Measurements from ENCODE around the gene ZNF32.

ZNF32 gene

GRCh38 chr10:43622038-43622437, 26.6 kb downstream of the ZNF32 start:
- H3K4me3 ChIP-seq (ENCODE audit: low read length) = no peak overlapping the region
- no peak for TF ChIP-seq CTCF (conservative IDR thresholded peaks at IDR 0.05; ENCODE audit: low read depth, low read length)
- no peak for DNase-seq (ENCODE audit: low read depth)

GRCh38 chr10:43619368-43619767, 29.3 kb downstream of the ZNF32 start:
- H3K4me3 ChIP-seq (ENCODE audit: low read length) = no peak overlapping the region
- no peak for DNase-seq (ENCODE audit: low read depth)
- no peak for TF ChIP-seq CTCF (conservative IDR thresholded peaks at IDR 0.05; ENCODE audit: low read depth, low read length)

- DNase-seq (ENCODE audit: low read depth) = no peak
- no peak overlapping the region for H3K4me3 ChIP-seq (ENCODE audit: low read length)
- no peak for TF ChIP-seq CTCF (conservative IDR thresholded peaks at IDR 0.05; ENCODE audit: low read depth, low read length)
Measured at GRCh38 chr10:43616697-43617370, 31.8 kb downstream of the ZNF32 start.

GRCh38 chr10:43610636-43611035, 38.0 kb downstream of the ZNF32 start:
- TF ChIP-seq CTCF (conservative IDR thresholded peaks at IDR 0.05; ENCODE audit: low read depth, low read length) = no peak
- H3K4me3 ChIP-seq (ENCODE audit: low read length) = no peak overlapping the region
- DNase-seq (ENCODE audit: low read depth) = no peak

- peak overlapping the region; percentile 68 for H3K4me3 ChIP-seq (ENCODE audit: low read length)
- TF ChIP-seq CTCF (conservative IDR thresholded peaks at IDR 0.05; ENCODE audit: low read depth, low read length) = no peak
- DNase-seq (ENCODE audit: low read depth) = no peak
Measured at GRCh38 chr10:43607199-43607573, 41.5 kb downstream of the ZNF32 start.

- no peak for TF ChIP-seq CTCF (conservative IDR thresholded peaks at IDR 0.05; ENCODE audit: low read depth, low read length)
- DNase-seq (ENCODE audit: low read depth) = peak; percentile 19
- H3K4me3 ChIP-seq (ENCODE audit: low read length) = peak within 1 kb of the TSS; percentile 68
Measured at GRCh38 chr10:43606323-43607198, 42.1 kb downstream of the ZNF32 start, which contains the start of gene ZNF485. Gene ZNF485 (plus strand): TSS chr10:43606438. CDS start chr10:43607051, 613 bp downstream.
